Breast epithelium (tissue), 3 donors: ENCODE results near the gene HOATZ.

Source experiments
- CTCF ChIP-seq, 3 donors: fragments of 450-650 bp; IDR thresholded peaks; one replicate each; pipeline ENCODE4 v1.5.1; 2016 to 2017; ENCODE audit warnings: antibody characterized with exemption in 3 of 3, mild to moderate bottlenecking in 3 of 3, moderate library complexity in 3 of 3
- POLR2A ChIP-seq: fragments of 450-650 bp; IDR thresholded peaks from one replicate; pipeline ENCODE4 v1.6.1; 2016; ENCODE audit warnings: antibody characterized with exemption, mild to moderate bottlenecking, moderate library complexity
- POLR2AphosphoS5 ChIP-seq, 3 donors: sonication (generic); formaldehyde crosslinking; IDR thresholded peaks; one replicate each; pipeline ENCODE4 v1.6.1; 2017; ENCODE audit warnings: antibody characterized with exemption in 3 of 3

- TF ChIP-seq CTCF (IDR thresholded peaks at IDR 0.05) (no peak), POLR2A (no peak), POLR2AphosphoS5 (IDR thresholded peaks at IDR 0.05) (no peak)
Observed at GRCh38 chr11:111479666-111480065, 34.9 kb upstream of the HOATZ start.
